ENCODE measurements around the gene HSF2BP. TPM values are rescaled to one million over a fixed set of nuclear protein-coding genes. Genes with fewer than 3 reads are reported as not detected.
A peak's percentile ranks its signal among the peaks of the same experiment; 100 is the strongest.

Gene HSF2BP
- total and polyA plus RNA-seq, 8 donors, result 0.11 to 0.32 (median 0.22) TPM

GRCh38 chr21:43663033-43663432 is 3.7 kb upstream of the HSF2BP start:
- no peak for TF ChIP-seq CTCF (IDR thresholded peaks at IDR 0.05)
- FAIRE-seq, result no peak
- Histone ChIP-seq H3K4me3 (no peak overlapping the region), H3K4me1 (peaks cover 0 to 15% (median 0%) of the 10 kb centered on the region in 3 donors), H3K9me3 (no peaks in the 10 kb centered on the region), H3K36me3 (peaks cover 0 to 7% (median 0%) of the 10 kb centered on the region in 3 donors), H3K27me3 (no peaks in the 10 kb centered on the region), H3K27ac (no peak overlapping the region)
- intact Hi-C loops (cut with DNase I), result no loop called here
- no peak for DNase-seq
- no peak for ATAC-seq
- WGBS, 2 donors, result 85 to 90% methylated on average over 9 of the region's 9 CpGs

GRCh38 chr21:43662286-43662685 is 3.0 kb upstream of the HSF2BP start:
- H3K9me3 ChIP-seq, result no peaks in the 10 kb centered on the region
- 64 to 68% methylated on average over 6 of the region's 6 CpGs for WGBS, 2 donors
- ATAC-seq (no peak), FAIRE-seq (no peak), DNase-seq (no peak)
- no peak overlapping the region for H3K4me3 ChIP-seq
- H3K27ac ChIP-seq, result no peak overlapping the region
- peaks cover 0 to 7% (median 0%) of the 10 kb centered on the region in 3 donors for H3K36me3 ChIP-seq
- peaks cover 0 to 15% (median 0%) of the 10 kb centered on the region in 3 donors for H3K4me1 ChIP-seq
- TF ChIP-seq CTCF (IDR thresholded peaks at IDR 0.05), result no peak
- intact Hi-C loops (cut with DNase I), result no loop called here
- no peaks in the 10 kb centered on the region for H3K27me3 ChIP-seq

GRCh38 chr21:43658769-43659135 is 536 bp downstream of the HSF2BP start:
- FAIRE-seq (no peak), DNase-seq (peak in 4 of 6 donors; percentile 25 to 74 (median 61)), ATAC-seq (peak in 1 of 4 donors; percentile 2)
- peak overlapping the region; percentile 71 to 82 (median 79) for H3K27ac ChIP-seq
- 83 to 85% methylated on average over 23 of the region's 23 CpGs for WGBS, 2 donors
- H3K9me3 ChIP-seq, result no peaks in the 10 kb centered on the region
- peaks cover 0 to 15% (median 0%) of the 10 kb centered on the region in 3 donors for H3K4me1 ChIP-seq
- no peak for TF ChIP-seq CTCF (IDR thresholded peaks at IDR 0.05)
- no peaks in the 10 kb centered on the region for H3K27me3 ChIP-seq
- H3K4me3 ChIP-seq, result peak overlapping the region in 3 of 4 donors; percentile 71 to 100 (median 91)
- intact Hi-C loops (cut with DNase I), result no loop called here
- peaks cover 0 to 6% (median 0%) of the 10 kb centered on the region in 3 donors for H3K36me3 ChIP-seq

GRCh38 chr21:43658088-43658741 is 1.1 kb downstream of the HSF2BP start:
- peak in 1 of 6 donors; percentile 18 for DNase-seq

More at GRCh38 chr21:43658088-43658741, 1.1 kb downstream of the HSF2BP start:
- Histone ChIP-seq H3K27ac (peak overlapping the region in 1 of 4 donors; percentile 76), H3K27me3 (no peaks in the 10 kb centered on the region), H3K4me3 (no peak overlapping the region), H3K36me3 (peaks cover 0 to under 1% (median 0%) of the 10 kb centered on the region in 3 donors), H3K9me3 (no peaks in the 10 kb centered on the region), H3K4me1 (peaks cover 0 to 15% (median 0%) of the 10 kb centered on the region in 3 donors)
- intact Hi-C loops (cut with DNase I), result no loop called here
- FAIRE-seq, result no peak
- ATAC-seq, result no peak
- TF ChIP-seq CTCF (IDR thresholded peaks at IDR 0.05), result no peak
- WGBS, 2 donors, result 94% methylated on average over 47 to 48 of the region's 48 CpGs

All from pancreas (tissue), 10 donors.